ENCODE measurements around the gene COX14. TPM values are rescaled to one million over a fixed set of nuclear protein-coding genes. Genes with fewer than 3 reads are reported as not detected.
A peak's percentile ranks its signal among the peaks of the same experiment; 100 is the strongest.

The COX14 gene
- total and polyA plus RNA-seq, 4 donors: 26.7 to 172 (median 53.5) TPM

DNA sequence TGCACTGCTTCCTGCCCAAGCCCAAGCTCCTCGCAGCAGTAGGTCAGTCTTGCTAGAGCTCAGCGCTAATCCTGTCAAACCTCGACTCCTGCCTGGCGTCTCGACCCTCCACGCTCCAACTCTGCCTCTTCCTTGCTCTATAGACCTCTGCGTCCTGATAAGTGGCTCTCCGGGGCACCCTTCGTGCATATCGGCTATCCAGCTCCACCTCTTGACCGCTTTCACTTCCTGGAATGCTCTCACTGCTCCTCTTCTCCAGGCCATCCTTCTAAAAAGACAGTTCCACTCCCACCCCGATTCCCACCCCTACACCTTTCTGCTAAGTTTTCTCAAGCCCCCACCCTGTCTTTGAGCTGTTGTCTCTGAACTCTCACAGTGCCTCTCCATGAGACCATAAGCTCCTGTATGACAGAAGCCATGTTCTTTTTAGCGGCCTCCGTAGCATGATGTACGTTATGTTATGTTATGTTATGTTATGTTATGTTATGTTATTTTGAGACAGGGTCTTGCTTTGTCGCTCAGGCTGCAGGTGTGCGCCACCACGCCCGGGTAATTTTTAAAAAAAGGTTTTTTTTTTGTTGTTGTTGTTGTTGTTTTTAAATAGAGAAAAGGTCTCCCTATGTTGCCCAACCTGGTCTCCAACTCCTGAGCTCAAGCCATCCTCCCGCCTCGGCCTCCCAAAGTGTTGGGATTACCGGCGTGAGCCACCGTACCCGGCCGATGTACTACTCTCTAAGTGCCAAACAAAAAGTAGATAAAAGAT is 601 bp downstream of the COX14 start:
- no peak for DNase-seq (ENCODE audit: low spot score)
- Histone ChIP-seq H3K36me3 (ENCODE audit: control insufficient read depth in 4 of 4, insufficient read depth in 3 of 4, low read depth in 1 of 4, low read length in 3 of 4) (peaks cover 3 to 7% (median 5%) of the 10 kb centered on the region in 4 donors), H3K4me1 (ENCODE audit: control insufficient read depth in 4 of 4, insufficient read depth in 4 of 4, low read length in 3 of 4) (peaks cover 20 to 46% (median 37%) of the 10 kb centered on the region in 4 donors), H3K9ac (ENCODE audit: low read depth in 1 of 2, low read length in 2 of 2) (peak overlapping the region; percentile 69 to 91), H3K9me3 (ENCODE audit: control insufficient read depth in 4 of 4, low read length in 3 of 4) (no peaks in the 10 kb centered on the region), H3K27me3 (ENCODE audit: control insufficient read depth in 4 of 4, insufficient read depth in 4 of 4, low read length in 3 of 4) (no peaks in the 10 kb centered on the region), H3K4me3 (ENCODE audit: low read depth in 1 of 3, low read length in 3 of 3) (peak overlapping the region; percentile 77 to 98 (median 98)), H3K27ac (ENCODE audit: low read depth in 1 of 2, low read length in 2 of 2) (peak overlapping the region; percentile 95 to 97)
- TF ChIP-seq RAD21 (IDR thresholded peaks at IDR 0.05) (peak; percentile 8 to 25), JUND (IDR thresholded peaks at IDR 0.05) (no peak)
- WGBS: 20% methylated on average over 26 of the region's 26 CpGs

DNA sequence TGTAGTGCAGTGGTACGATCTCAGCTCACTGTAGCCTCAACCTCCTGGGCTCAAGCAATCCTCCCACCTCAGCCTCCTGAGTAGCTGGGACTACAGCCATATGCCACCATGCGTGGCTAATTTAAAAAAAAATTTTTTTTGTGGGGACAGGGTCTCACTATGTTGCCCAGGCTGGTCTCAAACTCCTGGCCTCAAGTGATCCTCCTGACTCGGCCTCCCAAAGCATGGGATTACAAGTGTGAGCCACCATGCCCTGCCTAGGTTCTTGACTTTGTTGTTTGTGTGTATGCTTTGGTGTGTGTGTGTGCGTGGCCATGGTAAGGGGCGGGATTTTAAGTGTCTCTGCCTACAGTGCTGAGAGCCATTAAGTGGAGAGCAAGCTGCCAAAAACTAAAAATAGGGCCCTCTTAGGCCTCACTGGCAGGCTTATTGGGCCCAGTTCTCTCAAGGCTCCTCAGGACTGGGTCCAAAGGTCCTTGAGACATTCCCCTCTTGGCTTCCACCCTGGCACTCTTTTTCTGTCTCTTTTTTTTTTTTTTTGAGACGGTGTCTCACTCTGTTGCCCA is 5.1 kb downstream of the COX14 start:
- Histone ChIP-seq H3K27ac (ENCODE audit: low read depth in 1 of 2, low read length in 2 of 2) (no peak overlapping the region), H3K9ac (ENCODE audit: low read depth in 1 of 2, low read length in 2 of 2) (no peak overlapping the region), H3K4me1 (ENCODE audit: control insufficient read depth in 4 of 4, insufficient read depth in 4 of 4, low read length in 3 of 4) (peaks cover 0 to 11% (median 4%) of the 10 kb centered on the region in 4 donors), H3K9me3 (ENCODE audit: control insufficient read depth in 4 of 4, low read length in 3 of 4) (no peaks in the 10 kb centered on the region), H3K36me3 (ENCODE audit: control insufficient read depth in 4 of 4, insufficient read depth in 3 of 4, low read depth in 1 of 4, low read length in 3 of 4) (peaks cover 9 to 29% (median 17%) of the 10 kb centered on the region in 4 donors), H3K27me3 (ENCODE audit: control insufficient read depth in 4 of 4, insufficient read depth in 4 of 4, low read length in 3 of 4) (no peaks in the 10 kb centered on the region), H3K4me3 (ENCODE audit: low read depth in 1 of 3, low read length in 3 of 3) (no peak overlapping the region)
- TF ChIP-seq FOXA1 (IDR thresholded peaks at IDR 0.05) (no peak), HNF4A (conservative IDR thresholded peaks at IDR 0.05) (no peak)
- TF ChIP-seq, protein P1, sequence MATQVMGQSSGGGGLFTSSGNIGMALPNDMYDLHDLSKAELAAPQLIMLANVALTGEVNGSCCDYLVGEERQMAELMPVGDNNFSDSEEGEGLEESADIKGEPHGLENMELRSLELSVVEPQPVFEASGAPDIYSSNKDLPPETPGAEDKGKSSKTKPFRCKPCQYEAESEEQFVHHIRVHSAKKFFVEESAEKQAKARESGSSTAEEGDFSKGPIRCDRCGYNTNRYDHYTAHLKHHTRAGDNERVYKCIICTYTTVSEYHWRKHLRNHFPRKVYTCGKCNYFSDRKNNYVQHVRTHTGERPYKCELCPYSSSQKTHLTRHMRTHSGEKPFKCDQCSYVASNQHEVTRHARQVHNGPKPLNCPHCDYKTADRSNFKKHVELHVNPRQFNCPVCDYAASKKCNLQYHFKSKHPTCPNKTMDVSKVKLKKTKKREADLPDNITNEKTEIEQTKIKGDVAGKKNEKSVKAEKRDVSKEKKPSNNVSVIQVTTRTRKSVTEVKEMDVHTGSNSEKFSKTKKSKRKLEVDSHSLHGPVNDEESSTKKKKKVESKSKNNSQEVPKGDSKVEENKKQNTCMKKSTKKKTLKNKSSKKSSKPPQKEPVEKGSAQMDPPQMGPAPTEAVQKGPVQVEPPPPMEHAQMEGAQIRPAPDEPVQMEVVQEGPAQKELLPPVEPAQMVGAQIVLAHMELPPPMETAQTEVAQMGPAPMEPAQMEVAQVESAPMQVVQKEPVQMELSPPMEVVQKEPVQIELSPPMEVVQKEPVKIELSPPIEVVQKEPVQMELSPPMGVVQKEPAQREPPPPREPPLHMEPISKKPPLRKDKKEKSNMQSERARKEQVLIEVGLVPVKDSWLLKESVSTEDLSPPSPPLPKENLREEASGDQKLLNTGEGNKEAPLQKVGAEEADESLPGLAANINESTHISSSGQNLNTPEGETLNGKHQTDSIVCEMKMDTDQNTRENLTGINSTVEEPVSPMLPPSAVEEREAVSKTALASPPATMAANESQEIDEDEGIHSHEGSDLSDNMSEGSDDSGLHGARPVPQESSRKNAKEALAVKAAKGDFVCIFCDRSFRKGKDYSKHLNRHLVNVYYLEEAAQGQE (IDR thresholded peaks at IDR 0.05): no peak
- WGBS: 87% methylated on average over 6 of the region's 6 CpGs
- no peak for DNase-seq (ENCODE audit: low spot score)

DNA sequence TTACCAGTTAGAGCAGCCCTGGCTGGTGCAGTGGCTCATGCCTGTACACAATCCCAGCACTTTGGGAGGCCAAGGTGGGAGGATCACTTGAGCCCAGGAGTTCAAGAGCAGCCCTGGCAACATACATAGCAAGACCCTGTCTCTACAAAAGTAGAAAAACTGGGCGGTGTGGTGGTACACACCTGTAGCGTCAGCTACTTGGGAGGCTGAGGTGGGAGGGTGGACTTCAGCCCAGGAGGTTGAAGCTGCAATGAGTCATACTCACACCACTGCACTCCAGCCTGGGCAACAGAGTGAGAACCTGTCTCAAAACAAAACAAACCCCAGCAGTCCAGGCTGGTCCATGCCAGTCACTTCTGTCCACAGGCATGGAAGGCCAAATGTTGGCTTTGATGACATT is 7.4 kb downstream of the COX14 start:
- H3K36me3 ChIP-seq (ENCODE audit: control insufficient read depth in 4 of 4, insufficient read depth in 3 of 4, low read depth in 1 of 4, low read length in 3 of 4): peaks cover 11 to 36% (median 27%) of the 10 kb centered on the region in 4 donors
- H3K27ac ChIP-seq (ENCODE audit: low read depth in 1 of 2, low read length in 2 of 2): no peak overlapping the region
- H3K9ac ChIP-seq (ENCODE audit: low read depth in 1 of 2, low read length in 2 of 2): no peak overlapping the region
- no peaks in the 10 kb centered on the region for H3K9me3 ChIP-seq (ENCODE audit: control insufficient read depth in 4 of 4, low read length in 3 of 4)
- H3K4me1 ChIP-seq (ENCODE audit: control insufficient read depth in 4 of 4, insufficient read depth in 4 of 4, low read length in 3 of 4): peaks cover 0 to 6% (median under 1%) of the 10 kb centered on the region in 4 donors
- WGBS: 98% methylated on average over 2 of the region's 2 CpGs
- TF ChIP-seq HNF4A (conservative IDR thresholded peaks at IDR 0.05) (peak in 1 of 2 donors; percentile 9), FOXA1 (IDR thresholded peaks at IDR 0.05) (no peak), HNF4G (IDR thresholded peaks at IDR 0.05) (no peak)
- H3K27me3 ChIP-seq (ENCODE audit: control insufficient read depth in 4 of 4, insufficient read depth in 4 of 4, low read length in 3 of 4): no peaks in the 10 kb centered on the region
- DNase-seq (ENCODE audit: low spot score): no peak
- H3K4me3 ChIP-seq (ENCODE audit: low read depth in 1 of 3, low read length in 3 of 3): no peak overlapping the region

DNA sequence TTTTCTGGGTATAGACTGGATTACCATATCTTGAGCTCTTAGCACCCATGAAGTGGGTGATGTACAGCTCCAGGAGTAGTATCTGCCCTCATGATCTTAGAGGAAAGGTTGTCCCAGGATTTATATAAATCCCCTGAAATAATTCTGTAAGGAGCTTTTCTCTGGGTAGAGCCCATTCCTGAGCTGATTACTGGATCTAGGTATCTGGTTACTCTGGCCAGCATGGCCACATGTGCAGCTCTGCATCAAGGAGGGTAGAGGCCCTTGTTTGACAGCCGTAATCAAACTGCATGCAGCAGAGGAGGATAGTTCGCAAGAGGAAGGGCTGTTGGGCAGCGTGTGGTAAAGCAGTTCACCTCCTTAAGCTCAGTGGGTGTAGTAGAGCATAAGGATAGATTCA is 8.5 kb downstream of the COX14 start:
- peaks cover 9 to 39% (median 28%) of the 10 kb centered on the region in 4 donors for H3K36me3 ChIP-seq (ENCODE audit: control insufficient read depth in 4 of 4, insufficient read depth in 3 of 4, low read depth in 1 of 4, low read length in 3 of 4)
- WGBS: 93% methylated on average over 3 of the region's 3 CpGs
- DNase-seq (ENCODE audit: low spot score): no peak
- TF ChIP-seq SP1 (IDR thresholded peaks at IDR 0.05) (no peak), NR2F2 (IDR thresholded peaks at IDR 0.05) (no peak), RXRA (IDR thresholded peaks at IDR 0.05) (no peak), EGR1 (IDR thresholded peaks at IDR 0.05; ENCODE audit: low read depth in 2 of 2) (no peak), TAF1 (conservative IDR thresholded peaks at IDR 0.05) (no peak), RAD21 (IDR thresholded peaks at IDR 0.05) (no peak), FOXA1 (IDR thresholded peaks at IDR 0.05) (no peak), FOXA2 (IDR thresholded peaks at IDR 0.05) (no peak), HNF4A (conservative IDR thresholded peaks at IDR 0.05) (no peak)
- TF ChIP-seq, protein P2, sequence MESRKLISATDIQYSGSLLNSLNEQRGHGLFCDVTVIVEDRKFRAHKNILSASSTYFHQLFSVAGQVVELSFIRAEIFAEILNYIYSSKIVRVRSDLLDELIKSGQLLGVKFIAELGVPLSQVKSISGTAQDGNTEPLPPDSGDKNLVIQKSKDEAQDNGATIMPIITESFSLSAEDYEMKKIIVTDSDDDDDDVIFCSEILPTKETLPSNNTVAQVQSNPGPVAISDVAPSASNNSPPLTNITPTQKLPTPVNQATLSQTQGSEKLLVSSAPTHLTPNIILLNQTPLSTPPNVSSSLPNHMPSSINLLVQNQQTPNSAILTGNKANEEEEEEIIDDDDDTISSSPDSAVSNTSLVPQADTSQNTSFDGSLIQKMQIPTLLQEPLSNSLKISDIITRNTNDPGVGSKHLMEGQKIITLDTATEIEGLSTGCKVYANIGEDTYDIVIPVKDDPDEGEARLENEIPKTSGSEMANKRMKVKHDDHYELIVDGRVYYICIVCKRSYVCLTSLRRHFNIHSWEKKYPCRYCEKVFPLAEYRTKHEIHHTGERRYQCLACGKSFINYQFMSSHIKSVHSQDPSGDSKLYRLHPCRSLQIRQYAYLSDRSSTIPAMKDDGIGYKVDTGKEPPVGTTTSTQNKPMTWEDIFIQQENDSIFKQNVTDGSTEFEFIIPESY (IDR thresholded peaks at IDR 0.05): no peak
- TF ChIP-seq, protein P1 (IDR thresholded peaks at IDR 0.05): no peak

More for the DNA sequence above, 8.5 kb downstream of the COX14 start:
- Histone ChIP-seq H3K9me3 (ENCODE audit: control insufficient read depth in 4 of 4, low read length in 3 of 4) (no peaks in the 10 kb centered on the region), H3K4me1 (ENCODE audit: control insufficient read depth in 4 of 4, insufficient read depth in 4 of 4, low read length in 3 of 4) (peaks cover 0 to 6% (median 0%) of the 10 kb centered on the region in 4 donors), H3K4me3 (ENCODE audit: low read depth in 1 of 3, low read length in 3 of 3) (no peak overlapping the region), H3K27me3 (ENCODE audit: control insufficient read depth in 4 of 4, insufficient read depth in 4 of 4, low read length in 3 of 4) (no peaks in the 10 kb centered on the region), H3K27ac (ENCODE audit: low read depth in 1 of 2, low read length in 2 of 2) (no peak overlapping the region), H3K9ac (ENCODE audit: low read depth in 1 of 2, low read length in 2 of 2) (no peak overlapping the region)

Measured in liver (tissue), 9 donors.